GM18520 (cell line): ENCODE measurements around the gene KCTD3.

Source experiments
- ATAC-seq: cut with Tn5 transposase; IDR thresholded peaks from one replicate; pipeline ENCODE4 v1.9.1; 2021; ENCODE audit not compliant: unreplicated experiment

The KCTD3 gene

GRCh38 chr1:215650446-215651149, 83.5 kb downstream of the KCTD3 start:
- ATAC-seq: no peak

GRCh38 chr1:215651867-215652266, 84.8 kb downstream of the KCTD3 start:
- no peak for ATAC-seq

GRCh38 chr1:215652371-215652770, 85.3 kb downstream of the KCTD3 start:
- ATAC-seq: no peak

GRCh38 chr1:215657047-215657446, 89.9 kb downstream of the KCTD3 start:
- no peak for ATAC-seq

GRCh38 chr1:215660259-215660658, 93.2 kb downstream of the KCTD3 start:
- ATAC-seq: no peak

- ATAC-seq: no peak
Measured at GRCh38 chr1:215661033-215661432, 93.9 kb downstream of the KCTD3 start.

GRCh38 chr1:215665215-215665614, 98.1 kb downstream of the KCTD3 start:
- ATAC-seq: no peak

GRCh38 chr1:215667761-215668160, 100.7 kb downstream of the KCTD3 start:
- ATAC-seq: no peak

GRCh38 chr1:215669806-215670491, 102.8 kb downstream of the KCTD3 start:
- ATAC-seq: no peak
